Heart left ventricle (tissue), 13 donors: Measurements from ENCODE around the gene LEPR.

Source experiments
- POLR2A ChIP-seq, 2 donors: fragments of 450-650 bp; IDR thresholded peaks; one replicate each; pipeline ENCODE4 v1.6.1; 2017; ENCODE audit warnings: antibody characterized with exemption in 2 of 2, mild to moderate bottlenecking in 2 of 2, moderate library complexity in 2 of 2
- TF ChIP-seq, protein P1 (sequence below), 12 donors: fragments of 200-600 bp; sonication (generic) in 4 of 12; IDR thresholded peaks; one replicate each; pipeline versions ENCODE4 v1.5.0 to v1.8.0; 2018 to 2022; ENCODE audit warnings: antibody characterized with exemption in 12 of 12, mild to moderate bottlenecking in 5 of 12
- donor health status: ischemic (EF 13 %, LVEDD 7.1; RV severe dilation, severe dysfunction).
- donor health status: DM: no; HTN: yes; CAD: no.
- donor health status: DM: no; HTN: no; CAD: no.
- donor health status: ischemic (EF 25% LVEDD 6.9; RV normal size, moderate dysfunction).
- donor health status: ischemic (EF 25% LVEDD 5.7; RV mildly dilated, moderate dysfunction).
- donor health status: ischemic (EF 35%, LVEDD 5.7; RV mildly dilated, moderate dysfunction).
- donor health status: nonischemic (EF 11% LVEDD 7.7; RV severe dilation, severe dysfunction).
- donor health status: DM: yes; HTN: yes; CAD: no.
- donor health status: PGD.
- donor health status: ischemic (EF 29% LVEDD 5.4; RV normal size, mild dysfunction).
- donor health status: nonischemic (EF 23%, LVEDD 6.1; RV moderate dilation, normal function).

DNA sequence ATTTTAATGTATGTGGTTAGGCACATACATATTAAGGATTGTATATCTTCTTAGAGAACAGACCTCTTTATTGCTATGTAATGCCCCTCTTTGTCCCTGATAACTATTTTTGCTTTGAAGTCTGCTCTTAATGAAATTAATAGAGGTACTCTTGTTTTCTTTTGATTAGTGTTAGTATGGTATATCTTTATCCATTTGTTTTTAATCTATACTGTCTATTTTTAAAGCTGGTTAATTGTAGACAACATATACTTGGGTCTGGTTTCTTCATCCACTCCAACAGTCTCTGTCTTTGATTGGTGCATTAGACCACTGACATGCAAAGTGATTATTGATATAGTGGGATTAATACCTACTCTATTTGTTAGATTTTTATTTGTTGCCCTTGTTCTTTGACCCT, 36.0 kb downstream of the LEPR start:
- no peak for TF ChIP-seq POLR2A (IDR thresholded peaks at IDR 0.05)
- TF ChIP-seq, protein P1, sequence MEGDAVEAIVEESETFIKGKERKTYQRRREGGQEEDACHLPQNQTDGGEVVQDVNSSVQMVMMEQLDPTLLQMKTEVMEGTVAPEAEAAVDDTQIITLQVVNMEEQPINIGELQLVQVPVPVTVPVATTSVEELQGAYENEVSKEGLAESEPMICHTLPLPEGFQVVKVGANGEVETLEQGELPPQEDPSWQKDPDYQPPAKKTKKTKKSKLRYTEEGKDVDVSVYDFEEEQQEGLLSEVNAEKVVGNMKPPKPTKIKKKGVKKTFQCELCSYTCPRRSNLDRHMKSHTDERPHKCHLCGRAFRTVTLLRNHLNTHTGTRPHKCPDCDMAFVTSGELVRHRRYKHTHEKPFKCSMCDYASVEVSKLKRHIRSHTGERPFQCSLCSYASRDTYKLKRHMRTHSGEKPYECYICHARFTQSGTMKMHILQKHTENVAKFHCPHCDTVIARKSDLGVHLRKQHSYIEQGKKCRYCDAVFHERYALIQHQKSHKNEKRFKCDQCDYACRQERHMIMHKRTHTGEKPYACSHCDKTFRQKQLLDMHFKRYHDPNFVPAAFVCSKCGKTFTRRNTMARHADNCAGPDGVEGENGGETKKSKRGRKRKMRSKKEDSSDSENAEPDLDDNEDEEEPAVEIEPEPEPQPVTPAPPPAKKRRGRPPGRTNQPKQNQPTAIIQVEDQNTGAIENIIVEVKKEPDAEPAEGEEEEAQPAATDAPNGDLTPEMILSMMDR (IDR thresholded peaks at IDR 0.05), result no peak
